K562 (cell line): ENCODE results near the gene TTLL11. TPM values are rescaled to one million over a fixed set of nuclear protein-coding genes. Genes with fewer than 3 reads are reported as not detected.

Source experiments
- ATAC-seq: fragments of 200-7000 bp; cut with Tn5 transposase; 3 replicates; pipeline ENCODE4 v1.9.1; 2020; ENCODE audit warnings: moderate library complexity
- BruUV-seq: library from RNA; stranded (reverse); fragments of 400-500 nt; replicated peaks from 2 replicates; lab custom pipeline; 2021; lab: Mats Ljungman, UMichigan
- CTCF ChIA-PET: fragments of 300-600 bp; formaldehyde crosslinking; extraction: SDS; loops from one replicate; lab custom pipeline; 2021; ENCODE audit warnings: low intra/inter-chr PET ratio; lab: Yijun Ruan, JAX
- POLR2A ChIA-PET: fragments of 300-600, 350-650 bp; sonication (Branson Sonifier 250); formaldehyde crosslinking; extraction: SDS; loops from one replicate; lab custom pipeline; 2021; ENCODE audit warnings: antibody characterized with exemption, inconsistent platforms; lab: Yijun Ruan, JAX
- DNase-seq, 4 experiments: peaks; one replicate each; pipeline versions ENCODE4 v3.0.0 to v3.0.0-alpha.2; 2011 to 2018; ENCODE audit warnings: low spot score in 3 of 4, mixed read lengths in 3 of 4; ENCODE audit errors: extremely low read depth in 1 of 4
- FAIRE-seq: peaks from 2 replicates; lab custom pipeline; 2011; peaks lifted over from hg19 to GRCh38; lab: Jason Lieb, UNC
- H2AFZ ChIP-seq: 2 replicates; pipeline ENCODE4 v1.6.0; 2011; ENCODE audit warnings: low read depth, low read length, control low read depth, inconsistent platforms
- H3K27ac ChIP-seq: fragments of 200-600 bp; 3 replicates; pipeline ENCODE4 v1.8.0; 2011; ENCODE audit warnings: low read depth, mild to moderate bottlenecking, control low read depth, inconsistent platforms, low read length, moderate library complexity, mixed read lengths; ENCODE audit errors: extremely low read depth
- H3K27me3 ChIP-seq, 2 experiments: fragments of 300-600 bp in 1 of 2; 2 replicates in 1 of 2; 3 replicates in 1 of 2; pipeline versions ENCODE4 v1.6.0 to v1.8.0; 2011; ENCODE audit warnings: inconsistent platforms in 2 of 2, low read length in 2 of 2, mild to moderate bottlenecking in 1 of 2, mixed read lengths in 1 of 2, moderate library complexity in 1 of 2; ENCODE audit not compliant: control insufficient read depth in 2 of 2, insufficient read depth in 2 of 2
- H3K36me3 ChIP-seq: fragments of 300-600 bp; 3 replicates; pipeline ENCODE4 v1.8.0; 2011; ENCODE audit warnings: mild to moderate bottlenecking, low read length, inconsistent platforms; ENCODE audit not compliant: control insufficient read depth, insufficient read depth
- H3K4me1 ChIP-seq, 2 experiments: fragments of 200-600 bp in 1 of 2; replicated peaks in 1 of 2; 2 replicates in 1 of 2; 3 replicates in 1 of 2; pipeline versions ENCODE4 v1.5.1 to v1.8.0; 2011; ENCODE audit warnings: inconsistent platforms in 2 of 2, low read length in 2 of 2, mild to moderate bottlenecking in 1 of 2, mixed read lengths in 1 of 2, moderate library complexity in 1 of 2; ENCODE audit not compliant: control insufficient read depth in 2 of 2, insufficient read depth in 2 of 2
- H3K4me2 ChIP-seq: 2 replicates; pipeline ENCODE4 v1.6.1; 2011; ENCODE audit warnings: low read length, control low read depth, inconsistent platforms, mixed read lengths; ENCODE audit not compliant: insufficient read depth
- H3K4me3 ChIP-seq: fragments of 200-600 bp; sonication (generic), shearing (Covaris generic); 2 replicates; pipeline ENCODE4 v1.5.1; 2016; ENCODE audit warnings: control low read depth, inconsistent platforms
- H3K79me2 ChIP-seq: fragments of 200-600 bp; 3 replicates; pipeline ENCODE4 v1.8.0; 2011; ENCODE audit warnings: low read length, inconsistent platforms; ENCODE audit not compliant: control insufficient read depth, insufficient read depth
- H3K9ac ChIP-seq, 2 experiments: 2 replicates each; pipeline versions ENCODE4 v1.6.0 to v1.6.1; 2011; ENCODE audit warnings: low read depth in 2 of 2, low read length in 2 of 2, control low read depth in 1 of 2, inconsistent platforms in 1 of 2, mild to moderate bottlenecking in 1 of 2, mixed read lengths in 1 of 2; ENCODE audit not compliant: insufficient read depth in 1 of 2
- H3K9me1 ChIP-seq: one replicate; pipeline ENCODE4 v1.6.0; 2011; ENCODE audit warnings: inconsistent platforms, mild to moderate bottlenecking, low read length, moderate library complexity; ENCODE audit not compliant: control insufficient read depth, insufficient read depth
- H3K9me3 ChIP-seq: replicated peaks from 2 replicates; pipeline ENCODE4 v1.5.1; 2011; ENCODE audit warnings: low read depth, low read length, inconsistent platforms; ENCODE audit not compliant: control insufficient read depth, insufficient read depth
- H4K20me1 ChIP-seq: replicated peaks from 2 replicates; pipeline ENCODE4 v1.6.1; 2011; ENCODE audit warnings: low read length, inconsistent platforms, mixed read lengths; ENCODE audit not compliant: control insufficient read depth, insufficient read depth
- SMARCA5 ChIP-seq: fragments of 450-650 bp; IDR thresholded peaks from 2 replicates; pipeline ENCODE4 v1.6.1; 2016
- U2AF2 ChIP-seq: fragments of 200-400 bp; formaldehyde crosslinking; optimal IDR thresholded peaks from 2 replicates; pipeline ENCODE3; 2017; ENCODE audit warnings: low read depth, mild to moderate bottlenecking, low read length
- ZNF277 ChIP-seq: fragments of 250-450 bp; sonication (Bioruptor Pico); IDR thresholded peaks from 2 replicates; pipeline ENCODE4 v1.8.0; 2022; ENCODE audit warnings: inconsistent platforms, mild to moderate bottlenecking, moderate library complexity, borderline replicate concordance
- WGBS: fragments of 100-300 bp; shearing (Covaris generic); methylation state at CpG from one replicate; pipeline ENCODE4 v1.1.6; 2016; ENCODE audit warnings: low coverage, mixed read lengths; ENCODE audit not compliant: insufficient coverage; ENCODE audit errors: missing lambda C conversion rate; 5-methylcytosine and 5-hydroxymethylcytosine counted together
- in situ Hi-C: fragments of 300-500 bp; cut with MboI; formaldehyde crosslinking; loops from 4 replicates; pipeline ENCODE4 v1.15.0; 2018; ENCODE audit warnings: inconsistent platforms, mixed read lengths
- intact Hi-C: fragments of 100-400 bp; cut with micrococcal nuclease; formaldehyde crosslinking; loops from 2 replicates; pipeline ENCODE4 v1.14.2; 2022
- polyA plus RNA-seq, 8 experiments: library from polyadenylated mRNA; depleted of rRNA in 4 of 8; stranded (reverse) in 5 of 8; unstranded in 3 of 8; fragments of >200 nt; fragmentation: Nextera tagmentation in 2 of 8; fragmentation: Illumina TruSeq in 1 of 8; extraction: Ambion mirVana in 2 of 8; extraction: Trizol in 1 of 8; gene quantifications; 2 replicates each; pipeline versions ENCODE4 v1.2.1 to v1.2.3, GENCODE V29; 2011 to 2014; ENCODE audit warnings: inconsistent platforms in 1 of 8, missing spikeins in 1 of 8
- total RNA-seq, 7 experiments: library from RNA; depleted of rRNA in 6 of 7; stranded (reverse); fragments of >200 nt in 6 of 7; fragmentation: Illumina TruSeq in 2 of 7; extraction: Trizol in 2 of 7; gene quantifications; 2 replicates each; pipeline versions ENCODE4 v1.2.1 to v1.2.3, GENCODE V29; 2011 to 2021; ENCODE audit warnings: low replicate concordance in 1 of 7

The TTLL11 gene
- total and polyA plus RNA-seq, 9 of the 15 experiments (the other 6 are each of a cell fraction or from before 2014, with no cell fraction given) = 0.83 to 4.4 (median 2.7) TPM

- FAIRE-seq (no peak), DNase-seq (no peak), ATAC-seq (no peak)
- TF ChIP-seq U2AF2 (no peak), SMARCA5 (no peak)
- Histone ChIP-seq H3K4me3 (no peak overlapping the region), H3K9me1 (no peaks in the 10 kb centered on the region), H3K9me3 (no peaks in the 10 kb centered on the region), H3K27me3 (no peaks in the 10 kb centered on the region), H3K4me1 (no peaks in the 10 kb centered on the region), H3K36me3 (peaks cover 4% of the 10 kb centered on the region; the same call in 1 of the 3 replicates), H4K20me1 (no peaks in the 10 kb centered on the region), H3K79me2 (no peaks in the 10 kb centered on the region), H3K9ac (no peak overlapping the region), H3K4me2 (no peak overlapping the region), H3K27ac (no peak overlapping the region), H2AFZ (no peak overlapping the region)
- intact Hi-C loops (no loop called here), in situ Hi-C loops (no loop called here)
- WGBS = 96% methylated on average over 6 of the region's 6 CpGs
- POLR2A ChIA-PET = no interaction called here
- CTCF ChIA-PET = interaction anchor here (0.6 kb wide), 1 partner anchor 119 kb away, joined by 4 read pairs; no protein-coding TSS in a partner anchor
- no TSS peak for BruUV-seq
These were observed 53.9 kb downstream of the TTLL11 start for GRCh38 chr9:122039234-122039633.

GRCh38 chr9:122036988-122037387, 56.1 kb downstream of the TTLL11 start:
- H3K9me1 ChIP-seq = no peaks in the 10 kb centered on the region
- in situ Hi-C loops = no loop called here
- intact Hi-C loops = no loop called here
- WGBS = 54% methylated on average over 1 of the region's 1 CpG
- no peaks in the 10 kb centered on the region for H3K27me3 ChIP-seq
- FAIRE-seq (no peak), DNase-seq (no peak), ATAC-seq (no peak)
- peaks cover 4% of the 10 kb centered on the region; the same call in 1 of the 3 replicates for H3K36me3 ChIP-seq
- no peaks in the 10 kb centered on the region for H4K20me1 ChIP-seq
- ChIA-PET POLR2A (interaction anchor here (0.9 kb wide), 1 partner anchor 10 kb away, joined by 3 read pairs; no protein-coding TSS in a partner anchor), CTCF (no interaction called here)
- BruUV-seq = no TSS peak
- TF ChIP-seq ZNF277 (CRISPR knock-in tag) = no peak
- H3K27ac ChIP-seq = no peak overlapping the region
- H3K9me3 ChIP-seq = no peaks in the 10 kb centered on the region
- no peaks in the 10 kb centered on the region for H3K4me1 ChIP-seq
- no peak overlapping the region for H2AFZ ChIP-seq
- H3K79me2 ChIP-seq = no peaks in the 10 kb centered on the region
- H3K4me3 ChIP-seq = no peak overlapping the region
- H3K4me2 ChIP-seq = no peak overlapping the region
- no peak overlapping the region for H3K9ac ChIP-seq
